CD8-positive, alpha-beta memory T cell (primary cell): ENCODE results near the gene UNG. TPM values are rescaled to one million over a fixed set of nuclear protein-coding genes. Genes with fewer than 3 reads are reported as not detected.
A peak's percentile ranks its signal among the peaks of the same experiment; 100 is the strongest.

ENCODE experiments used
- CTCF ChIA-PET: fragments of 350-600 bp; sonication (Branson Sonifier 250); formaldehyde crosslinking; loops from one replicate; lab custom pipeline; 2021; ENCODE audit warnings: antibody characterized with exemption; lab: Charles Lee
- POLR2A ChIA-PET: fragments of 350-600 bp; sonication (Branson Sonifier 250); formaldehyde crosslinking; loops from one replicate; lab custom pipeline; 2021; ENCODE audit warnings: antibody characterized with exemption; lab: Charles Lee
- DNase-seq, 5 donors: peaks; one replicate each; pipeline versions ENCODE4 v3.0.0 to v3.0.0-alpha.2; 2020 to 2022; ENCODE audit warnings: mixed read lengths in 1 of 5
- H3K27ac ChIP-seq: one replicate; pipeline ENCODE4 v1.7.0; 2013; ENCODE audit warnings: low read depth, mild to moderate bottlenecking, low read length, moderate library complexity
- H3K27me3 ChIP-seq: 2 replicates; pipeline ENCODE4 v1.7.0; 2013; ENCODE audit warnings: low read length, mild to moderate bottlenecking; ENCODE audit not compliant: insufficient read depth, poor library complexity, severe bottlenecking
- H3K36me3 ChIP-seq: 2 replicates; pipeline ENCODE4 v1.7.0; 2013; ENCODE audit warnings: mild to moderate bottlenecking, low read length, moderate library complexity; ENCODE audit not compliant: insufficient read depth
- H3K4me1 ChIP-seq: 2 replicates; pipeline ENCODE4 v1.7.0; 2013; ENCODE audit warnings: mild to moderate bottlenecking, low read length, moderate library complexity; ENCODE audit not compliant: insufficient read depth
- H3K4me3 ChIP-seq: 2 replicates; pipeline ENCODE4 v1.7.0; 2013; ENCODE audit warnings: mild to moderate bottlenecking, low read length
- H3K9me3 ChIP-seq: 2 replicates; pipeline ENCODE4 v1.7.0; 2013; ENCODE audit warnings: mild to moderate bottlenecking, low read length
- H3K27ac Mint-ChIP-seq, 8 donors: one replicate each; pipeline ENCODE4 v1.8.0; 2020 to 2021; ENCODE audit warnings: mixed read lengths in 8 of 8, mild to moderate bottlenecking in 6 of 8, inconsistent platforms in 3 of 8, moderate library complexity in 3 of 8
- H3K27me3 Mint-ChIP-seq, 2 donors: one replicate each; pipeline ENCODE4 v1.8.0; 2020 to 2021; ENCODE audit warnings: mixed read lengths in 2 of 2, mild to moderate bottlenecking in 1 of 2, moderate library complexity in 1 of 2
- H3K36me3 Mint-ChIP-seq, 3 donors: one replicate each; pipeline ENCODE4 v1.8.0; 2020 to 2021; ENCODE audit warnings: mixed read lengths in 3 of 3, inconsistent platforms in 1 of 3, mild to moderate bottlenecking in 1 of 3
- H3K4me1 Mint-ChIP-seq, 3 donors: one replicate each; pipeline ENCODE4 v1.8.0; 2020 to 2021; ENCODE audit warnings: mixed read lengths in 3 of 3, inconsistent platforms in 1 of 3, mild to moderate bottlenecking in 1 of 3
- H3K4me3 Mint-ChIP-seq, 7 donors: one replicate each; pipeline ENCODE4 v1.8.0; 2020 to 2021; ENCODE audit warnings: mixed read lengths in 7 of 7, mild to moderate bottlenecking in 6 of 7, moderate library complexity in 4 of 7, inconsistent platforms in 2 of 7
- H3K9me3 Mint-ChIP-seq, 5 donors: one replicate each; pipeline ENCODE4 v1.8.0; 2020 to 2022; ENCODE audit warnings: mixed read lengths in 5 of 5, mild to moderate bottlenecking in 3 of 5, moderate library complexity in 2 of 5, inconsistent platforms in 1 of 5
- polyA plus RNA-seq: library from polyadenylated mRNA; unstranded; fragments of 300-500 nt; fragmentation: Illumina TruSeq; gene quantifications from one replicate; pipeline ENCODE4 v1.2.3, GENCODE V29; 2021
- total RNA-seq, 2 experiments: library from RNA; stranded (reverse); gene quantifications; one replicate each; pipeline ENCODE4 v1.2.3, GENCODE V29; 2021

UNG gene
- total and polyA plus RNA-seq, 3 experiments from 2014 or later: 37.7 to 101 (median 92.3) TPM

- peaks cover 0 to 57% (median 4%) of the 10 kb centered on the region in 3 donors for H3K36me3 Mint-ChIP-seq
- ChIA-PET POLR2A (no interaction called here), CTCF (no interaction called here)
- Histone ChIP-seq H3K4me1 (peaks cover 21% of the 10 kb centered on the region), H3K9me3 (no peaks in the 10 kb centered on the region), H3K4me3 (no peak overlapping the region), H3K27ac (no peak overlapping the region), H3K27me3 (no peaks in the 10 kb centered on the region), H3K36me3 (peaks cover 22% of the 10 kb centered on the region)
- peak overlapping the region in 1 of 7 donors; percentile 30 for H3K4me3 Mint-ChIP-seq
- peaks cover 27 to 39% (median 27%) of the 10 kb centered on the region in 3 donors for H3K4me1 Mint-ChIP-seq
- H3K27me3 Mint-ChIP-seq: no peaks in the 10 kb centered on the region
- no peak for DNase-seq
- peak overlapping the region in 7 of 8 donors; percentile 4 to 93 (median 42) for H3K27ac Mint-ChIP-seq
- no peaks in the 10 kb centered on the region for H3K9me3 Mint-ChIP-seq
Observed at GRCh38 chr12:109089683-109090082, 7.7 kb upstream of the UNG start.

- Mint-ChIP-seq H3K36me3 (peaks cover 0 to 33% (median 0%) of the 10 kb centered on the region in 3 donors), H3K4me1 (peaks cover 27 to 39% (median 29%) of the 10 kb centered on the region in 3 donors), H3K27ac (peak overlapping the region; percentile 86 to 97 (median 94)), H3K27me3 (no peaks in the 10 kb centered on the region), H3K9me3 (no peaks in the 10 kb centered on the region), H3K4me3 (peak overlapping the region; percentile 57 to 88 (median 83))
- Histone ChIP-seq H3K9me3 (no peaks in the 10 kb centered on the region), H3K4me1 (peaks cover 21% of the 10 kb centered on the region), H3K36me3 (peaks cover 8% of the 10 kb centered on the region), H3K27me3 (no peaks in the 10 kb centered on the region), H3K27ac (peak overlapping the region; percentile 70), H3K4me3 (peak overlapping the region; percentile 86)
- DNase-seq: no peak
- POLR2A ChIA-PET: interaction anchor here (1.0 kb wide), 2 partner anchors 20 to 38 kb away, joined by 3 to 4 read pairs; no protein-coding TSS in a partner anchor
- CTCF ChIA-PET: interaction anchor here (0.8 to 2.6 kb wide), 12 partner anchors 8 to 525 kb away, joined by 3 to 13 read pairs (median 4); partner anchors contain the start of gene USP30
Observed at GRCh38 chr12:109092497-109093021, 4.8 kb upstream of the UNG start.

- peak within 1 kb of the TSS; percentile 57 to 88 (median 83) for H3K4me3 Mint-ChIP-seq
- peaks cover 32 to 43% (median 32%) of the 10 kb centered on the region in 3 donors for H3K4me1 Mint-ChIP-seq
- peak within 1 kb of the TSS; percentile 70 for H3K27ac ChIP-seq
- H3K4me3 ChIP-seq: peak within 1 kb of the TSS; percentile 86
- peaks cover 8% of the 10 kb centered on the region for H3K36me3 ChIP-seq
- CTCF ChIA-PET: interaction anchor here (0.8 to 2.6 kb wide), 14 partner anchors 9 to 525 kb away, joined by 3 to 13 read pairs (median 4); partner anchors contain the start of gene USP30
- POLR2A ChIA-PET: interaction anchor here (1.0 kb wide), 2 partner anchors 19 to 39 kb away, joined by 3 to 4 read pairs; no protein-coding TSS in a partner anchor
- H3K9me3 ChIP-seq: no peaks in the 10 kb centered on the region
- H3K36me3 Mint-ChIP-seq: peaks cover 0 to 26% (median 0%) of the 10 kb centered on the region in 3 donors
- no peaks in the 10 kb centered on the region for H3K27me3 ChIP-seq
- no peaks in the 10 kb centered on the region for H3K27me3 Mint-ChIP-seq
- H3K27ac Mint-ChIP-seq: peak within 1 kb of the TSS; percentile 86 to 97 (median 94)
- DNase-seq: peak; percentile 92 to 96 (median 94)
- H3K4me1 ChIP-seq: peaks cover 21% of the 10 kb centered on the region
- no peaks in the 10 kb centered on the region for H3K9me3 Mint-ChIP-seq
Observed at GRCh38 chr12:109093022-109093918, 4.1 kb upstream of the UNG start, which contains the start of gene ALKBH2. TSS of gene ALKBH2 (minus strand) at chr12:109093472. CDS start at chr12:109092786, 686 bp downstream.

GRCh38 chr12:109097140-109097434 is 310 bp upstream of the UNG start:
- Histone ChIP-seq H3K4me3 (no peak overlapping the region), H3K36me3 (peaks cover 8% of the 10 kb centered on the region), H3K9me3 (no peaks in the 10 kb centered on the region), H3K4me1 (peaks cover 32% of the 10 kb centered on the region), H3K27me3 (no peaks in the 10 kb centered on the region), H3K27ac (peak overlapping the region; percentile 7)
- no peak overlapping the region for H3K27ac Mint-ChIP-seq
- H3K9me3 Mint-ChIP-seq: no peaks in the 10 kb centered on the region
- H3K27me3 Mint-ChIP-seq: no peaks in the 10 kb centered on the region
- POLR2A ChIA-PET: no interaction called here
- peaks cover 0 to 13% (median 5%) of the 10 kb centered on the region in 3 donors for H3K36me3 Mint-ChIP-seq
- peak overlapping the region in 3 of 7 donors; percentile 37 to 90 (median 85) for H3K4me3 Mint-ChIP-seq
- peaks cover 47 to 57% (median 50%) of the 10 kb centered on the region in 3 donors for H3K4me1 Mint-ChIP-seq
- no peak for DNase-seq
- CTCF ChIA-PET: no interaction called here

GRCh38 chr12:109098183-109098604 is 797 bp downstream of the UNG start:
- Histone ChIP-seq H3K36me3 (peaks cover 9% of the 10 kb centered on the region), H3K4me1 (peaks cover 21% of the 10 kb centered on the region), H3K27me3 (no peaks in the 10 kb centered on the region), H3K27ac (peak overlapping the region; percentile 18), H3K4me3 (peak overlapping the region; percentile 80), H3K9me3 (no peaks in the 10 kb centered on the region)
- peaks cover 36 to 49% (median 39%) of the 10 kb centered on the region in 3 donors for H3K4me1 Mint-ChIP-seq
- peak overlapping the region; percentile 85 to 93 (median 88) for H3K4me3 Mint-ChIP-seq
- peak in 1 of 5 donors; percentile 42 for DNase-seq
- peak overlapping the region; percentile 61 to 98 (median 84) for H3K27ac Mint-ChIP-seq
- ChIA-PET POLR2A (no interaction called here), CTCF (interaction anchor here (1.1 to 1.4 kb wide), 2 partner anchors 14 to 295 kb away, joined by 3 to 4 read pairs; no protein-coding TSS in a partner anchor)
- no peaks in the 10 kb centered on the region for H3K9me3 Mint-ChIP-seq
- no peaks in the 10 kb centered on the region for H3K27me3 Mint-ChIP-seq
- peaks cover 0 to 21% (median 5%) of the 10 kb centered on the region in 3 donors for H3K36me3 Mint-ChIP-seq

GRCh38 chr12:109098651-109099050 is 1.3 kb downstream of the UNG start:
- Histone ChIP-seq H3K27me3 (no peaks in the 10 kb centered on the region), H3K27ac (peak overlapping the region; percentile 18), H3K36me3 (peaks cover 12% of the 10 kb centered on the region), H3K4me3 (peak overlapping the region; percentile 80), H3K9me3 (no peaks in the 10 kb centered on the region), H3K4me1 (peaks cover 19% of the 10 kb centered on the region)
- CTCF ChIA-PET: interaction anchor here (1.1 to 1.4 kb wide), 2 partner anchors 13 to 295 kb away, joined by 3 to 4 read pairs; no protein-coding TSS in a partner anchor
- no peak for DNase-seq
- Mint-ChIP-seq H3K4me1 (peaks cover 33 to 45% (median 34%) of the 10 kb centered on the region in 3 donors), H3K27ac (peak overlapping the region; percentile 61 to 98 (median 84)), H3K9me3 (no peaks in the 10 kb centered on the region), H3K36me3 (peaks cover 0 to 25% (median 8%) of the 10 kb centered on the region in 3 donors), H3K27me3 (peaks cover 0 to 2% of the 10 kb centered on the region in 2 donors), H3K4me3 (peak overlapping the region; percentile 85 to 93 (median 88))
- POLR2A ChIA-PET: no interaction called here

GRCh38 chr12:109099431-109100020 is 2.1 kb downstream of the UNG start:
- POLR2A ChIA-PET: no interaction called here
- CTCF ChIA-PET: interaction anchor here (1.4 to 4.7 kb wide), 2 partner anchors 13 to 294 kb away, joined by 4 to 27 read pairs; no protein-coding TSS in a partner anchor

More at GRCh38 chr12:109099431-109100020, 2.1 kb downstream of the UNG start:
- peaks cover 30 to 39% (median 31%) of the 10 kb centered on the region in 3 donors for H3K4me1 Mint-ChIP-seq
- H3K4me3 Mint-ChIP-seq: peak overlapping the region; percentile 85 to 93 (median 88)
- Histone ChIP-seq H3K4me3 (peak overlapping the region; percentile 80), H3K27ac (no peak overlapping the region), H3K27me3 (no peaks in the 10 kb centered on the region), H3K4me1 (peaks cover 17% of the 10 kb centered on the region), H3K9me3 (no peaks in the 10 kb centered on the region), H3K36me3 (peaks cover 16% of the 10 kb centered on the region)
- DNase-seq: peak in 2 of 5 donors; percentile 12 to 48
- H3K27me3 Mint-ChIP-seq: peaks cover 0 to 2% of the 10 kb centered on the region in 2 donors
- peaks cover 0 to 34% (median 11%) of the 10 kb centered on the region in 3 donors for H3K36me3 Mint-ChIP-seq
- no peaks in the 10 kb centered on the region for H3K9me3 Mint-ChIP-seq
- peak overlapping the region; percentile 78 to 98 (median 86) for H3K27ac Mint-ChIP-seq
